ENCODE results near the gene MCUB. TPM values are rescaled to one million over a fixed set of nuclear protein-coding genes. Genes with fewer than 3 reads are reported as not detected.

Gene MCUB
- total and polyA plus RNA-seq, 2 of the 13 experiments (the other 11 are each of a cell fraction or from before 2014, with no cell fraction given): 0.95 to 2.2 TPM

GRCh38 chr4:109729718-109730618 lies 169.9 kb downstream of the MCUB start, which contains the start of gene PLA2G12A (continued):
- TF ChIP-seq SP140L (CRISPR knock-in tag; IDR thresholded peaks at IDR 0.05; ENCODE audit: borderline replicate concordance): no peak
- no peak for TF ChIP-seq CEBPG (CRISPR knock-in tag; IDR thresholded peaks at IDR 0.05)
- no peak for TF ChIP-seq RFXANK (CRISPR knock-in tag; IDR thresholded peaks at IDR 0.05)
- no peak for TF ChIP-seq ZNF256 (CRISPR knock-in tag; conservative IDR thresholded peaks at IDR 0.05)
- no peak for TF ChIP-seq ZNF383 (CRISPR knock-in tag; IDR thresholded peaks at IDR 0.05; ENCODE audit: borderline replicate concordance)
- TF ChIP-seq GPN1 (CRISPR knock-in tag; IDR thresholded peaks at IDR 0.05; ENCODE audit: borderline replicate concordance): no peak
- 0 out of 2 replicates have a peak, but pooled peaks have one; percentile 60 for TF ChIP-seq POGK (CRISPR knock-in tag; conservative IDR thresholded peaks at IDR 0.05)
- TF ChIP-seq SP2 (CRISPR knock-in tag; IDR thresholded peaks at IDR 0.05): no peak
- TF ChIP-seq ZNF280D (CRISPR knock-in tag; IDR thresholded peaks at IDR 0.05): peak; percentile 59; the same call in 1 of the 2 replicates
- TF ChIP-seq RORA (CRISPR knock-in tag; IDR thresholded peaks at IDR 0.05): no peak
- no peak for TF ChIP-seq ZNF552 (CRISPR knock-in tag; IDR thresholded peaks at IDR 0.05; ENCODE audit: borderline replicate concordance)
- peak; percentile 97 for TF ChIP-seq ZNF687 (CRISPR knock-in tag; IDR thresholded peaks at IDR 0.05)
- TF ChIP-seq ZBTB2 (CRISPR knock-in tag; IDR thresholded peaks at IDR 0.05; ENCODE audit: low read depth): no peak
- no peak for TF ChIP-seq FOXM1 (CRISPR knock-in tag; IDR thresholded peaks at IDR 0.05)
- peak; percentile 72; the same call in 1 of the 2 replicates for TF ChIP-seq ZNF451 (CRISPR knock-in tag; IDR thresholded peaks at IDR 0.05)
- no peak for TF ChIP-seq SETDB1 (CRISPR knock-in tag; IDR thresholded peaks at IDR 0.05; ENCODE audit: borderline replicate concordance)
- TF ChIP-seq ZNF362 (CRISPR knock-in tag; IDR thresholded peaks at IDR 0.05; ENCODE audit: borderline replicate concordance): no peak
